ENCODE results near the gene FHL1.
"Not testable (repeated sequence)": the region's sequence is repeated elsewhere in the genome, so short reads cannot be mapped to it uniquely, and the experiment has no call there.

Gene FHL1

GRCh38 chrX:136147976-136148375 lies 643 bp downstream of the FHL1 start:
- no peak for DNase-seq (ENCODE audit: low read depth)

- no peak for DNase-seq (ENCODE audit: low read depth)
Measured at GRCh38 chrX:136148391-136148790, 1.1 kb downstream of the FHL1 start.

- no peak for DNase-seq (ENCODE audit: low read depth)
Measured at GRCh38 chrX:136154998-136155397, 7.7 kb downstream of the FHL1 start.

GRCh38 chrX:136156560-136157117 lies 9.3 kb downstream of the FHL1 start:
- no peak for DNase-seq (ENCODE audit: low read depth)

GRCh38 chrX:136157187-136157586 lies 9.9 kb downstream of the FHL1 start:
- DNase-seq (ENCODE audit: low read depth), result no peak

GRCh38 chrX:136158685-136159084 lies 11.4 kb downstream of the FHL1 start:
- no peak for DNase-seq (ENCODE audit: low read depth)

- DNase-seq (ENCODE audit: low read depth), result no peak
Measured at GRCh38 chrX:136159611-136160025, 12.3 kb downstream of the FHL1 start.

GRCh38 chrX:136162827-136163570 lies 15.7 kb downstream of the FHL1 start:
- peak; percentile 16 for DNase-seq (ENCODE audit: low read depth)

- DNase-seq (ENCODE audit: low read depth), result no peak
Measured at GRCh38 chrX:136163689-136164088, 16.4 kb downstream of the FHL1 start.

- DNase-seq (ENCODE audit: low read depth), result no peak
Measured at GRCh38 chrX:136165406-136165805, 18.1 kb downstream of the FHL1 start.

- DNase-seq (ENCODE audit: low read depth), result no peak
Measured at GRCh38 chrX:136166221-136166855, 19.0 kb downstream of the FHL1 start.

GRCh38 chrX:136167989-136168388 lies 20.7 kb downstream of the FHL1 start:
- not testable (repeated sequence) for DNase-seq (ENCODE audit: low read depth)

GRCh38 chrX:136168929-136169735 lies 21.8 kb downstream of the FHL1 start:
- DNase-seq (ENCODE audit: low read depth), result no peak

GRCh38 chrX:136170139-136170800 lies 22.9 kb downstream of the FHL1 start:
- DNase-seq (ENCODE audit: low read depth), result no peak

GRCh38 chrX:136171420-136171819 lies 24.1 kb downstream of the FHL1 start:
- no peak for DNase-seq (ENCODE audit: low read depth)

GRCh38 chrX:136176399-136176825 lies 29.1 kb downstream of the FHL1 start:
- DNase-seq (ENCODE audit: low read depth), result no peak

GRCh38 chrX:136179133-136179532 lies 31.8 kb downstream of the FHL1 start:
- no peak for DNase-seq (ENCODE audit: low read depth)

- DNase-seq (ENCODE audit: low read depth), result no peak
Measured at GRCh38 chrX:136182414-136182813, 35.1 kb downstream of the FHL1 start.

- no peak for DNase-seq (ENCODE audit: low read depth)
Measured at GRCh38 chrX:136183172-136183571, 35.8 kb downstream of the FHL1 start.

GRCh38 chrX:136183917-136184316 lies 36.6 kb downstream of the FHL1 start:
- DNase-seq (ENCODE audit: low read depth), result no peak

GRCh38 chrX:136185401-136186022 lies 38.2 kb downstream of the FHL1 start:
- no peak for DNase-seq (ENCODE audit: low read depth)

- no peak for DNase-seq (ENCODE audit: low read depth)
Measured at GRCh38 chrX:136186023-136186413, 38.7 kb downstream of the FHL1 start.
